ENCODE measurements around the gene A2M. TPM values are rescaled to one million over a fixed set of nuclear protein-coding genes. Genes with fewer than 3 reads are reported as not detected.
A peak's percentile ranks its signal among the peaks of the same experiment; 100 is the strongest.

A2M gene
- total RNA-seq, 1 donor from 2014 or later, result not detected

- DNase-seq, result no peak
- peaks cover 10% of the 10 kb centered on the region for H3K9me3 Mint-ChIP-seq
- no peaks in the 10 kb centered on the region for H3K36me3 Mint-ChIP-seq (ENCODE audit: low read depth)
- H3K27ac Mint-ChIP-seq, result no peak overlapping the region
- intact Hi-C loops (cut with micrococcal nuclease), result no loop called here
- H3K4me3 Mint-ChIP-seq, result no peak overlapping the region
- H3K27me3 Mint-ChIP-seq, result no peaks in the 10 kb centered on the region
- H3K4me1 Mint-ChIP-seq, result no peaks in the 10 kb centered on the region
These were observed 36.6 kb downstream of the A2M start for GRCh38 chr12:9079082-9079481.

GRCh38 chr12:9077152-9078031, 38.3 kb downstream of the A2M start:
- intact Hi-C loops (cut with micrococcal nuclease), result no loop called here

GRCh38 chr12:9076733-9077132, 39.0 kb downstream of the A2M start:
- peaks cover 4% of the 10 kb centered on the region for H3K9me3 Mint-ChIP-seq
- no peaks in the 10 kb centered on the region for H3K36me3 Mint-ChIP-seq (ENCODE audit: low read depth)
- H3K27ac Mint-ChIP-seq, result no peak overlapping the region
- intact Hi-C loops (cut with micrococcal nuclease), result no loop called here
- DNase-seq, result no peak
- H3K4me1 Mint-ChIP-seq, result no peaks in the 10 kb centered on the region
- no peak overlapping the region for H3K4me3 Mint-ChIP-seq
- peaks cover 3% of the 10 kb centered on the region for H3K27me3 Mint-ChIP-seq

More at GRCh38 chr12:9077152-9078031, 38.3 kb downstream of the A2M start:
- no peak for DNase-seq
- Mint-ChIP-seq H3K36me3 (ENCODE audit: low read depth) (no peaks in the 10 kb centered on the region), H3K4me1 (no peaks in the 10 kb centered on the region), H3K27ac (no peak overlapping the region), H3K9me3 (peaks cover 4% of the 10 kb centered on the region), H3K27me3 (peaks cover 2% of the 10 kb centered on the region), H3K4me3 (no peak overlapping the region)

GRCh38 chr12:9075138-9075535, 40.6 kb downstream of the A2M start:
- peaks cover 6% of the 10 kb centered on the region for H3K27me3 Mint-ChIP-seq
- intact Hi-C loops (cut with micrococcal nuclease), result no loop called here
- no peaks in the 10 kb centered on the region for H3K36me3 Mint-ChIP-seq (ENCODE audit: low read depth)

GRCh38 chr12:9074484-9075137, 41.1 kb downstream of the A2M start:
- Mint-ChIP-seq H3K27ac (no peak overlapping the region), H3K4me3 (no peak overlapping the region), H3K27me3 (peaks cover 6% of the 10 kb centered on the region), H3K36me3 (ENCODE audit: low read depth) (no peaks in the 10 kb centered on the region), H3K9me3 (no peaks in the 10 kb centered on the region), H3K4me1 (no peaks in the 10 kb centered on the region)
- no peak for DNase-seq
- intact Hi-C loops (cut with micrococcal nuclease), result no loop called here

More at GRCh38 chr12:9075138-9075535, 40.6 kb downstream of the A2M start:
- Mint-ChIP-seq H3K9me3 (no peaks in the 10 kb centered on the region), H3K4me1 (no peaks in the 10 kb centered on the region), H3K27ac (no peak overlapping the region), H3K4me3 (no peak overlapping the region)
- no peak for DNase-seq

GRCh38 chr12:9073076-9073475, 42.6 kb downstream of the A2M start:
- peaks cover 6% of the 10 kb centered on the region for H3K27me3 Mint-ChIP-seq
- H3K36me3 Mint-ChIP-seq (ENCODE audit: low read depth), result no peaks in the 10 kb centered on the region
- intact Hi-C loops (cut with micrococcal nuclease), result no loop called here
- DNase-seq, result no peak
- H3K4me3 Mint-ChIP-seq, result no peak overlapping the region
- no peaks in the 10 kb centered on the region for H3K4me1 Mint-ChIP-seq
- H3K27ac Mint-ChIP-seq, result no peak overlapping the region
- no peaks in the 10 kb centered on the region for H3K9me3 Mint-ChIP-seq

- no peaks in the 10 kb centered on the region for H3K9me3 Mint-ChIP-seq
- intact Hi-C loops (cut with micrococcal nuclease), result no loop called here
- no peak overlapping the region for H3K4me3 Mint-ChIP-seq
- H3K27ac Mint-ChIP-seq, result no peak overlapping the region
- no peaks in the 10 kb centered on the region for H3K4me1 Mint-ChIP-seq
- no peak for DNase-seq
- H3K27me3 Mint-ChIP-seq, result peaks cover 10% of the 10 kb centered on the region
- no peaks in the 10 kb centered on the region for H3K36me3 Mint-ChIP-seq (ENCODE audit: low read depth)
These were observed 43.2 kb downstream of the A2M start for GRCh38 chr12:9072481-9073038.

- H3K27me3 Mint-ChIP-seq, result peaks cover 15% of the 10 kb centered on the region
- H3K27ac Mint-ChIP-seq, result no peak overlapping the region
- intact Hi-C loops (cut with micrococcal nuclease), result no loop called here
These were observed 43.8 kb downstream of the A2M start for GRCh38 chr12:9071969-9072368.

GRCh38 chr12:9071518-9071917, 44.2 kb downstream of the A2M start:
- intact Hi-C loops (cut with micrococcal nuclease), result no loop called here
- no peaks in the 10 kb centered on the region for H3K36me3 Mint-ChIP-seq (ENCODE audit: low read depth)
- H3K4me3 Mint-ChIP-seq, result no peak overlapping the region
- H3K27ac Mint-ChIP-seq, result no peak overlapping the region
- DNase-seq, result no peak
- H3K4me1 Mint-ChIP-seq, result no peaks in the 10 kb centered on the region
- no peaks in the 10 kb centered on the region for H3K9me3 Mint-ChIP-seq
- H3K27me3 Mint-ChIP-seq, result peaks cover 18% of the 10 kb centered on the region

More at GRCh38 chr12:9071969-9072368, 43.8 kb downstream of the A2M start:
- no peaks in the 10 kb centered on the region for H3K9me3 Mint-ChIP-seq
- DNase-seq, result no peak
- H3K36me3 Mint-ChIP-seq (ENCODE audit: low read depth), result no peaks in the 10 kb centered on the region
- H3K4me1 Mint-ChIP-seq, result no peaks in the 10 kb centered on the region
- H3K4me3 Mint-ChIP-seq, result no peak overlapping the region

- no peak overlapping the region for H3K27ac Mint-ChIP-seq
- no peaks in the 10 kb centered on the region for H3K4me1 Mint-ChIP-seq
- H3K36me3 Mint-ChIP-seq (ENCODE audit: low read depth), result no peaks in the 10 kb centered on the region
- no peak for DNase-seq
- H3K4me3 Mint-ChIP-seq, result no peak overlapping the region
- H3K27me3 Mint-ChIP-seq, result peaks cover 24% of the 10 kb centered on the region
- intact Hi-C loops (cut with micrococcal nuclease), result no loop called here
- H3K9me3 Mint-ChIP-seq, result no peaks in the 10 kb centered on the region
These were observed 45.4 kb downstream of the A2M start for GRCh38 chr12:9070351-9070750.

- Mint-ChIP-seq H3K4me1 (peaks cover 3% of the 10 kb centered on the region), H3K9me3 (no peaks in the 10 kb centered on the region), H3K27ac (no peak overlapping the region), H3K36me3 (ENCODE audit: low read depth) (peaks cover 2% of the 10 kb centered on the region), H3K4me3 (no peak overlapping the region), H3K27me3 (peaks cover 29% of the 10 kb centered on the region)
- DNase-seq, result no peak
- intact Hi-C loops (cut with micrococcal nuclease), result loop anchor here (10.0 kb wide), 1 partner anchor 256 kb away; no protein-coding TSS in a partner anchor
These were observed 47.1 kb downstream of the A2M start for GRCh38 chr12:9068600-9068999.

- no peaks in the 10 kb centered on the region for H3K9me3 Mint-ChIP-seq
- H3K36me3 Mint-ChIP-seq (ENCODE audit: low read depth), result peaks cover 2% of the 10 kb centered on the region
- H3K27ac Mint-ChIP-seq, result peak overlapping the region; percentile 10
- H3K4me3 Mint-ChIP-seq, result no peak overlapping the region
- no peak for DNase-seq
- intact Hi-C loops (cut with micrococcal nuclease), result loop anchor here (10.0 kb wide), 1 partner anchor 257 kb away; no protein-coding TSS in a partner anchor
- H3K27me3 Mint-ChIP-seq, result peaks cover 34% of the 10 kb centered on the region
- H3K4me1 Mint-ChIP-seq, result peaks cover 4% of the 10 kb centered on the region
These were observed 47.6 kb downstream of the A2M start for GRCh38 chr12:9068086-9068485.

- peaks cover 2% of the 10 kb centered on the region for H3K36me3 Mint-ChIP-seq (ENCODE audit: low read depth)
- H3K27me3 Mint-ChIP-seq, result peaks cover 31% of the 10 kb centered on the region
- DNase-seq, result no peak
- H3K4me1 Mint-ChIP-seq, result peaks cover 4% of the 10 kb centered on the region
- H3K4me3 Mint-ChIP-seq, result no peak overlapping the region
- no peaks in the 10 kb centered on the region for H3K9me3 Mint-ChIP-seq
- no peak overlapping the region for H3K27ac Mint-ChIP-seq
- intact Hi-C loops (cut with micrococcal nuclease), result loop anchor here (10.0 kb wide), 1 partner anchor 258 kb away; no protein-coding TSS in a partner anchor
These were observed 48.8 kb downstream of the A2M start for GRCh38 chr12:9066755-9067423.

Data from activated CD4-positive, alpha-beta T cell treated with anti-CD3 and anti-CD28 coated beads, Interleukin-2, amount 10 ng/mL, durations not matched to agents 24 days and 14 days (primary cell).